Right atrium auricular region (tissue), 2 donors: Measurements from ENCODE around the gene DMD. TPM values are rescaled to one million over a fixed set of nuclear protein-coding genes. Genes with fewer than 3 reads are reported as not detected.

Experiments used
- DNase-seq: peaks from one replicate; pipeline ENCODE4 v3.0.0-alpha.2; 2019; ENCODE audit warnings: low spot score
- H3K27ac ChIP-seq, 2 donors: fragments of 200-600 bp; sonication (generic); 1 replicate in 1 of 2; 2 replicates in 1 of 2; pipeline ENCODE4 v1.5.1; 2016 to 2019
- H3K27me3 ChIP-seq, 2 donors: fragments of 200-600 bp; sonication (generic); one replicate each; pipeline versions ENCODE4 v1.5.1 to v1.6.0; 2017 to 2019
- H3K36me3 ChIP-seq: fragments of 200-600 bp; sonication (generic); one replicate; pipeline ENCODE4 v1.5.1; 2016
- H3K4me1 ChIP-seq, 2 donors: fragments of 200-600 bp; sonication (generic); one replicate each; pipeline versions ENCODE4 v1.5.1 to v1.6.0; 2017 to 2019
- H3K4me3 ChIP-seq, 2 donors: fragments of 200-600 bp; sonication (generic); 1 replicate in 1 of 2; 2 replicates in 1 of 2; pipeline ENCODE4 v1.5.1; 2017 to 2019; ENCODE audit warnings: mild to moderate bottlenecking in 1 of 2, moderate library complexity in 1 of 2
- H3K9me3 ChIP-seq, 2 donors: fragments of 200-600 bp; sonication (generic); one replicate each; pipeline ENCODE4 v1.5.1; 2019
- total RNA-seq, 2 donors: library from RNA; depleted of rRNA; stranded (reverse); fragments of >200 nt; gene quantifications; one replicate each; pipeline ENCODE4 v1.1.0, GENCODE V29; 2016
- TF ChIP-seq, protein P1 (sequence below), 2 donors: fragments of 200-600 bp; sonication (generic); IDR thresholded peaks; one replicate each; pipeline ENCODE4 v1.5.1; 2019; ENCODE audit warnings: antibody characterized with exemption in 2 of 2

The DMD gene
- total RNA-seq, 2 donors from 2014 or later = 111 to 135 TPM

DNA sequence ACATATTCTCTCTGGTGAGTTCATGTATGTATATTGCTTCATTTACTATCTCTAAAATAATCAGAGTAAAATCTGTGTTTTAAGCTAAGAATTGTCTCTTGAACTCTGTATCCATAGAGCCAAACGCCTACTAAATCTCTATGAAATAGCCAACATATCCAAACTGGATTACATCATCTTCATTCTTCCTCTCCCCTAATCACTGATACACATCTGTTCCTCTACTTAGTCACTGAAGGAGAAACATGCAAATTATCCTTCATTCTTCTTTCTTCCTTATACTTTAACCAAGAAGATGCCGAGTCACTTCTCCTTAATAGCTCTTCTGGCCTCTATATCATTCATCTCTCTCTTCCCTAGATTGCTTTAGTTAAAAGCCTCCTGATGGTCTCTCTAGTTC lies 1509.1 kb downstream of the DMD start:
- H3K4me3 ChIP-seq = no peak overlapping the region
- no peak for DNase-seq
- H3K27me3 ChIP-seq = no peaks in the 10 kb centered on the region
- H3K4me1 ChIP-seq = peaks cover 0 to 4% of the 10 kb centered on the region in 2 donors
- no peak overlapping the region for H3K27ac ChIP-seq
- no peaks in the 10 kb centered on the region for H3K9me3 ChIP-seq
- TF ChIP-seq, protein P1, sequence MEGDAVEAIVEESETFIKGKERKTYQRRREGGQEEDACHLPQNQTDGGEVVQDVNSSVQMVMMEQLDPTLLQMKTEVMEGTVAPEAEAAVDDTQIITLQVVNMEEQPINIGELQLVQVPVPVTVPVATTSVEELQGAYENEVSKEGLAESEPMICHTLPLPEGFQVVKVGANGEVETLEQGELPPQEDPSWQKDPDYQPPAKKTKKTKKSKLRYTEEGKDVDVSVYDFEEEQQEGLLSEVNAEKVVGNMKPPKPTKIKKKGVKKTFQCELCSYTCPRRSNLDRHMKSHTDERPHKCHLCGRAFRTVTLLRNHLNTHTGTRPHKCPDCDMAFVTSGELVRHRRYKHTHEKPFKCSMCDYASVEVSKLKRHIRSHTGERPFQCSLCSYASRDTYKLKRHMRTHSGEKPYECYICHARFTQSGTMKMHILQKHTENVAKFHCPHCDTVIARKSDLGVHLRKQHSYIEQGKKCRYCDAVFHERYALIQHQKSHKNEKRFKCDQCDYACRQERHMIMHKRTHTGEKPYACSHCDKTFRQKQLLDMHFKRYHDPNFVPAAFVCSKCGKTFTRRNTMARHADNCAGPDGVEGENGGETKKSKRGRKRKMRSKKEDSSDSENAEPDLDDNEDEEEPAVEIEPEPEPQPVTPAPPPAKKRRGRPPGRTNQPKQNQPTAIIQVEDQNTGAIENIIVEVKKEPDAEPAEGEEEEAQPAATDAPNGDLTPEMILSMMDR (IDR thresholded peaks at IDR 0.05) = no peak
- no peaks in the 10 kb centered on the region for H3K36me3 ChIP-seq

DNA sequence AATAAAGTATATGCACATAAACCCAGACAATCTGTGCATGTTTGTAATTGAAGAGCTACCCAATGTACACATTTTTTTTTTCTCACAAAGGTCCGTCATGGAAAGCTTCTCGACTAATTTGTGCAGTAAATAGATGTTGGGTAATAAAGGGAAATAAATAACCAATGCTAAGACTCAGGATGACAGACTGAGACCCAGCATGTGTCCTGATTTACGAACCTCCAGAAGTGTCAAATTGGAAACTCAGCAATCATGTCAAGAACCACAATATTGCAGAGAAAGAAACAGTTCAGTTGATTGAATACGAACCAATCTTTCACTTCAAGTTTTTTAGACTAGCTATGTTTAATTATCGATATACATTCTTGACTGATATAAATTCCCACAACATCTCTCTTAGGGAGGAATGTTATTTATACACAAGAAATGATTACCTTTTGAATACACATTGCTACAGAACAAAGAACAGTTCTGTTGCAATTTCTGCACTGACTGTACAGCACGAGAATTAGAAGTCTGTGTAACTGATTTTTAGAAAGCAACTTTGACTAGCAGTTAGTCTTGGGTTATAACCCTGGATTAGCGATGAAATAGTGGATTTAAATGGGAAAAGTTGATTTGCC lies 1513.9 kb downstream of the DMD start:
- H3K9me3 ChIP-seq = peaks cover 0 to 12% of the 10 kb centered on the region in 2 donors
- H3K27ac ChIP-seq = no peak overlapping the region
- DNase-seq = no peak
- H3K27me3 ChIP-seq = no peaks in the 10 kb centered on the region
- no peak overlapping the region for H3K4me3 ChIP-seq
- TF ChIP-seq, protein P1 (IDR thresholded peaks at IDR 0.05) = no peak
- H3K36me3 ChIP-seq = no peaks in the 10 kb centered on the region
- no peaks in the 10 kb centered on the region for H3K4me1 ChIP-seq

- H3K9me3 ChIP-seq = no peaks in the 10 kb centered on the region
- no peaks in the 10 kb centered on the region for H3K4me1 ChIP-seq
- no peak for DNase-seq
- TF ChIP-seq, protein P1 (IDR thresholded peaks at IDR 0.05) = no peak
- H3K27ac ChIP-seq = no peak overlapping the region
- no peaks in the 10 kb centered on the region for H3K27me3 ChIP-seq
- H3K4me3 ChIP-seq = no peak overlapping the region
- H3K36me3 ChIP-seq = peaks cover 6% of the 10 kb centered on the region
Observed at GRCh38 chrX:31679861-31680260, 1531.5 kb downstream of the DMD start.

GRCh38 chrX:31670245-31670644 lies 1541.1 kb downstream of the DMD start:
- H3K36me3 ChIP-seq = no peaks in the 10 kb centered on the region
- H3K4me3 ChIP-seq = no peak overlapping the region
- no peaks in the 10 kb centered on the region for H3K27me3 ChIP-seq
- no peaks in the 10 kb centered on the region for H3K9me3 ChIP-seq
- H3K27ac ChIP-seq = no peak overlapping the region
- TF ChIP-seq, protein P1 (IDR thresholded peaks at IDR 0.05) = no peak
- no peak for DNase-seq
- H3K4me1 ChIP-seq = no peaks in the 10 kb centered on the region

GRCh38 chrX:31665454-31665853 lies 1545.9 kb downstream of the DMD start:
- Histone ChIP-seq H3K27me3 (no peaks in the 10 kb centered on the region), H3K4me1 (no peaks in the 10 kb centered on the region), H3K36me3 (no peaks in the 10 kb centered on the region), H3K9me3 (no peaks in the 10 kb centered on the region), H3K4me3 (no peak overlapping the region), H3K27ac (no peak overlapping the region)
- DNase-seq = no peak
- TF ChIP-seq, protein P1 (IDR thresholded peaks at IDR 0.05) = no peak

DNA sequence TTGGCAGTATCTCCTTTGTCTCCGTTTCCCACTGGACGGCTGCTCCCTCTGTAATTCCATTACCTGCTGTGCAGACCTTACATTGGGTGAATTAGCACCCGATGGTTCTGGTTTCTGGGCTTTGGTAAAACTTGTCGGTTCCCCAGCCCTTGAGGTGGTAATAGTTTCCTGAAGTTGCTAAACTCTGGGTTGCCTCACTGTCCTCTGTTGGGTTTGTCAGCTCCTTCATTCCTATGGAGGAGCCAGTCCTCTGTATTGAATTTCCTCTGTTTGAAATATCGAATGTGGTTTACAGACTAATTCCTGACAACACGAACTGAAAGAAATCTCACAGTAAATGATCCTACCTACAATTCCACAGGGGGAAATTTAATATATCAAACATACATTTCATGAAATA lies 1548.2 kb downstream of the DMD start:
- H3K4me1 ChIP-seq = no peaks in the 10 kb centered on the region
- no peak overlapping the region for H3K4me3 ChIP-seq
- TF ChIP-seq, protein P1 (IDR thresholded peaks at IDR 0.05) = no peak
- no peaks in the 10 kb centered on the region for H3K9me3 ChIP-seq
- H3K27ac ChIP-seq = no peak overlapping the region
- DNase-seq = no peak
- no peaks in the 10 kb centered on the region for H3K36me3 ChIP-seq
- H3K27me3 ChIP-seq = no peaks in the 10 kb centered on the region
